Peyer's patch (tissue), 4 donors: Measurements from ENCODE around the gene FBXO10. TPM values are rescaled to one million over a fixed set of nuclear protein-coding genes. Genes with fewer than 3 reads are reported as not detected.

Source experiments
- DNase-seq, 3 donors: peaks; one replicate each; pipeline ENCODE4 v3.0.0-alpha.2; 2017 to 2019
- H3K27ac ChIP-seq, 4 donors: fragments of 200-600 bp; sonication (generic); one replicate each; pipeline ENCODE4 v1.5.1; 2016 to 2019
- H3K27me3 ChIP-seq, 2 donors: fragments of 200-600 bp; sonication (generic); one replicate each; pipeline ENCODE4 v1.5.1; 2019
- H3K36me3 ChIP-seq, 3 donors: fragments of 200-600 bp; sonication (generic); one replicate each; pipeline ENCODE4 v1.5.1; 2016 to 2019
- H3K4me1 ChIP-seq, 4 donors: fragments of 200-600 bp; sonication (generic); one replicate each; pipeline ENCODE4 v1.5.1; 2016 to 2019
- H3K4me3 ChIP-seq, 4 donors: fragments of 200-600 bp; sonication (generic); 1 replicate in 3 of 4; 2 replicates in 1 of 4; pipeline ENCODE4 v1.5.1; 2016 to 2019; ENCODE audit warnings: mild to moderate bottlenecking in 1 of 4
- H3K9me3 ChIP-seq, 4 donors: fragments of 200-600 bp; sonication (generic); one replicate each; pipeline ENCODE4 v1.5.1; 2016 to 2019; ENCODE audit warnings: mild to moderate bottlenecking in 1 of 4
- POLR2A ChIP-seq, 2 donors: fragments of 450-650 bp; IDR thresholded peaks; one replicate each; pipeline ENCODE4 v1.5.1; 2017; ENCODE audit warnings: antibody characterized with exemption in 2 of 2, mild to moderate bottlenecking in 2 of 2, moderate library complexity in 2 of 2
- total RNA-seq, 4 donors: library from RNA; depleted of rRNA; stranded (reverse); fragments of >200 nt; gene quantifications; one replicate each; pipeline ENCODE4 v1.1.0, GENCODE V29; 2016
- TF ChIP-seq, protein P1 (sequence below), 6 experiments: fragments of 450-650 bp in 4 of 6; fragments of 200-600 bp in 2 of 6; sonication (generic) in 1 of 6; IDR thresholded peaks; one replicate each; pipeline ENCODE4 v1.5.1; 2017 to 2019; ENCODE audit warnings: antibody characterized with exemption in 6 of 6, mild to moderate bottlenecking in 3 of 6, moderate library complexity in 1 of 6

The FBXO10 gene
- total RNA-seq, 4 donors from 2014 or later = 1.6 to 12.4 (median 4.2) TPM

DNA sequence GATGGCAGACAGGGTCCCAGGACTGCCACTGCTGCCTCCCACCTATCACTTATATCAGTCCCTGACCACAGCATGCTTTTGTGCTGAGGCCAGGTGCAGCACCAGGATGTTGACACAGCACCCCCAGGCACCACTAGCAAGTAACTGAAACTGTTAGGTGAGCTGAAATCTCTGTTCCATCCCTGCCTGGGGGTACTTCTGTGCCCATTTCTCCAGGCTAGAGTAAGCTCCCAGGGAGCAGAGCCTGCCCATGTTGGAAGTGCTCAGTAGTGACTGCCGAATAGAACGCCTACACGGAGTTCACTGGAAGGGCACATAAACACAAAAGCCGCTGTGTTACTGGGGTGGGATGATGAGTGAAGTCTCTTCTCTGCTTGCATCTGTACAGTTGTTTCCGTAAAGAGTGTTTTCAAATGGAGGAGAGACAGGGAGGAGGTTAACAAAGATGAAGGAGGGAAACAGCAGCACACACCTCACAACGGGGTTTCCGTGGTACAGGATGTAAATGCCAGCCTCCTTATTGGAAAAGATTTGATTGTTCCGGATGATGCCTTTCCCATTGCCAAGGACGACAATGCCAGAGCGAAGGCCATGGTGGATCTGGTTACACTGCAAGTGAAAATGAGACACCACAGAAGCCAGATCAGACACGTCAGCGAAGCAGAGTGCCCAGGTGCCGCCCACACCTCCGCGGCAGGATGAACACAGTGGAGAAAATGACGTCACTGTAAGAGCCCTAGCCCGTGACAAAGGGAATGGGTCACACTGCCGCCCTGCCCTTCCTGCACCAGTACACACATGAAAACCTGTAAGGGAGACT, 47.3 kb downstream of the FBXO10 start:
- TF ChIP-seq POLR2A (IDR thresholded peaks at IDR 0.05) = peak in 1 of 2 donors; percentile 24
- TF ChIP-seq, protein P1, sequence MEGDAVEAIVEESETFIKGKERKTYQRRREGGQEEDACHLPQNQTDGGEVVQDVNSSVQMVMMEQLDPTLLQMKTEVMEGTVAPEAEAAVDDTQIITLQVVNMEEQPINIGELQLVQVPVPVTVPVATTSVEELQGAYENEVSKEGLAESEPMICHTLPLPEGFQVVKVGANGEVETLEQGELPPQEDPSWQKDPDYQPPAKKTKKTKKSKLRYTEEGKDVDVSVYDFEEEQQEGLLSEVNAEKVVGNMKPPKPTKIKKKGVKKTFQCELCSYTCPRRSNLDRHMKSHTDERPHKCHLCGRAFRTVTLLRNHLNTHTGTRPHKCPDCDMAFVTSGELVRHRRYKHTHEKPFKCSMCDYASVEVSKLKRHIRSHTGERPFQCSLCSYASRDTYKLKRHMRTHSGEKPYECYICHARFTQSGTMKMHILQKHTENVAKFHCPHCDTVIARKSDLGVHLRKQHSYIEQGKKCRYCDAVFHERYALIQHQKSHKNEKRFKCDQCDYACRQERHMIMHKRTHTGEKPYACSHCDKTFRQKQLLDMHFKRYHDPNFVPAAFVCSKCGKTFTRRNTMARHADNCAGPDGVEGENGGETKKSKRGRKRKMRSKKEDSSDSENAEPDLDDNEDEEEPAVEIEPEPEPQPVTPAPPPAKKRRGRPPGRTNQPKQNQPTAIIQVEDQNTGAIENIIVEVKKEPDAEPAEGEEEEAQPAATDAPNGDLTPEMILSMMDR (IDR thresholded peaks at IDR 0.05) = no peak
- Histone ChIP-seq H3K27me3 (no peaks in the 10 kb centered on the region), H3K36me3 (peaks cover 0 to 13% (median 0%) of the 10 kb centered on the region in 3 donors), H3K27ac (peak overlapping the region; percentile 42 to 75 (median 68)), H3K4me3 (no peak overlapping the region), H3K9me3 (no peaks in the 10 kb centered on the region), H3K4me1 (peaks cover 0 to 5% (median 2%) of the 10 kb centered on the region in 4 donors)
- DNase-seq = peak in 2 of 3 donors; percentile 85 to 91

DNA sequence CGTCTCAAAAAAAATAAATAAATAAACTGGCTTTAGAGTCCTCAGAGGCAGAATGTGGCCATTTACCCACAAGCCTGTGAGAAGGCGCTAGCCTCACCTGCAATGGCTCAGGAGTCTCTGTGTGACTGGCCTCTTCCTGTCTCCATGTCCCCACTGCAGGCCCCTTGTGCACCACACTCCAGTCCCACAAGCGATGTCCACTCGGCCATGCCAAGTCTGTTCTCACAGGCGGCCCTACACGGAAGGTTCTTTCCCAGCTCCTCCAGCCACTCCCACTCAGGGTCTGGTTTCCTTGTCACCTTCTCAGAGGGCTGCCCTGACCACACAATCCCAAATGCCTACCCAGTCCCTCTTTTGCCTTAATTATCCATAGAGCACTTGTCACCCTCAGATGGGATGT, 52.3 kb downstream of the FBXO10 start:
- TF ChIP-seq POLR2A (IDR thresholded peaks at IDR 0.05) = no peak
- TF ChIP-seq, protein P1 (IDR thresholded peaks at IDR 0.05) = no peak
- Histone ChIP-seq H3K4me1 (peaks cover 0 to 5% (median 2%) of the 10 kb centered on the region in 4 donors), H3K27ac (no peak overlapping the region), H3K9me3 (no peaks in the 10 kb centered on the region), H3K27me3 (no peaks in the 10 kb centered on the region), H3K36me3 (peaks cover 0 to 26% (median 0%) of the 10 kb centered on the region in 3 donors), H3K4me3 (no peak overlapping the region)
- DNase-seq = peak in 1 of 3 donors; percentile 28

DNA sequence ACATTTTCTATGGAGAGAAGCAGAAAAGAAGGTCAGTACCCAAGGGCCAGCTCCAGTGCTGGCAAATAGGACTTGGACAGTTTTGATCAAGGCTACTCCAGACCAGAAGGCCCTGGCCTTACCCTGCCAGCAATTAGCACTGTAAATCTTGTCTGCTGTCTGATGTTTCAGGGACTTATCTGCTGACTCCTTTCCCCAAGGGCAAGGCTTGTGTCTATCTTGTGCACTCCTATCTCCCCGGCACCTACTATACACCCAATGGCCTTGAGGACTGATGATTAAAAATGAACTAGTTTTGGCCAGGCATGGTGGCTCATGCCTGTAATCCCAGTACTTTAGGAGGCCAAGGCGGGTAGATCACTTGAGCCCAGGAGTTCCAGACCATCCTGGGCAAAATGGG, 53.2 kb downstream of the FBXO10 start:
- Histone ChIP-seq H3K9me3 (no peaks in the 10 kb centered on the region), H3K4me3 (no peak overlapping the region), H3K27ac (no peak overlapping the region), H3K4me1 (no peaks in the 10 kb centered on the region), H3K36me3 (peaks cover 0 to 21% (median 0%) of the 10 kb centered on the region in 3 donors), H3K27me3 (no peaks in the 10 kb centered on the region)
- TF ChIP-seq, protein P1 (IDR thresholded peaks at IDR 0.05) = no peak
- TF ChIP-seq POLR2A (IDR thresholded peaks at IDR 0.05) = no peak
- DNase-seq = no peak

DNA sequence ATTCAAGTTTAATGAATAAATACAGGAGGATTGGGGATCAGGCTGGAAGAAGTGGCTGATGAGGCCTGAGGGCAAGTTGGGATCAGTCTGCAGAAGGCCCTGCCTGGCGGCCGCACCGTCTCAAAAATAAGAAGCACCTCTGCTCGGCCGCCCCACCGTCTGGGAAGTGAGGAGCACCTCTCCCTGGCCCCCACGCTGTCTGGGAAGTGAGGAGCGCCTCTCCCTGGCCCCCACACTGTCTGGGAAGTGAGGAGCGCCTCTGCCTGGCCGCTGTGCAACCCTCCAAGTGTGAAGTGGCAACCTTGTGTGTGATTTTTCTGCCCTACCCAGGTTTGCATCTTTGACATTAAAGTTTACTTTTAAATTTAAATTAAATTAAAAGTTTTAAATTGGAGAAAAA, 55.1 kb downstream of the FBXO10 start:
- DNase-seq = no peak
- peaks cover 0 to 21% (median 0%) of the 10 kb centered on the region in 3 donors for H3K36me3 ChIP-seq

DNA sequence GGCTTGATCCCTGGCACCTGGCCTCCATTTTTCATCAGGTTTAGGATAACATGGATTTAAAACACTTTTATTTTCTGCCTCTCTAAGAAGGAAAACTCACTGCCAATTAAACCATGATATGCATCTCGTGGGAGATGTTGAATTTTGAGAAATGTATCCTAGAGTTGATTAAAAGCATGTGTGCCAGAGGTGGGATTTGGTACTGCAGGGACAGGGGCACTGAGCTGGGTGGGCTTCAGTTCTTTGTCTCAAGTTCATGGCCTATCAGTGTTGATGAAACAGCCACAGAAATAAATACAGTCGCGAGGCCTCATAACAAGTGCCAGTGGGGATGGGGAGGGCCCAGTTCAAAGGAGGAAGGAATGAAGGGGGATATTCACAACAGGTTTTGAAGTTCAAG, 55.5 kb downstream of the FBXO10 start:
- peaks cover 0 to 21% (median 0%) of the 10 kb centered on the region in 3 donors for H3K36me3 ChIP-seq
- TF ChIP-seq POLR2A (IDR thresholded peaks at IDR 0.05) = no peak
- TF ChIP-seq, protein P1 (IDR thresholded peaks at IDR 0.05) = no peak
- no peak overlapping the region for H3K4me3 ChIP-seq

More for the DNA sequence above, 55.1 kb downstream of the FBXO10 start:
- Histone ChIP-seq H3K27me3 (no peaks in the 10 kb centered on the region), H3K9me3 (no peaks in the 10 kb centered on the region), H3K4me3 (no peak overlapping the region), H3K4me1 (no peaks in the 10 kb centered on the region), H3K27ac (no peak overlapping the region)
- TF ChIP-seq POLR2A (IDR thresholded peaks at IDR 0.05) = no peak
- TF ChIP-seq, protein P1 (IDR thresholded peaks at IDR 0.05) = no peak

More for the DNA sequence above, 55.5 kb downstream of the FBXO10 start:
- H3K9me3 ChIP-seq = no peaks in the 10 kb centered on the region
- DNase-seq = no peak
- H3K4me1 ChIP-seq = no peaks in the 10 kb centered on the region
- H3K27me3 ChIP-seq = no peaks in the 10 kb centered on the region
- H3K27ac ChIP-seq = no peak overlapping the region
